22Rv1 (cell line): ENCODE measurements around the gene MORN1.

Experiments
- CTCF ChIP-seq: fragments of 450-650 bp; IDR thresholded peaks from 2 replicates; pipeline ENCODE4 v1.5.1; 2017; ENCODE audit warnings: mild to moderate bottlenecking
- ZFX ChIP-seq: fragments of 450-650 bp; IDR thresholded peaks from 2 replicates; pipeline ENCODE4 v1.6.1; 2017; ENCODE audit warnings: antibody characterized with exemption, borderline replicate concordance

DNA sequence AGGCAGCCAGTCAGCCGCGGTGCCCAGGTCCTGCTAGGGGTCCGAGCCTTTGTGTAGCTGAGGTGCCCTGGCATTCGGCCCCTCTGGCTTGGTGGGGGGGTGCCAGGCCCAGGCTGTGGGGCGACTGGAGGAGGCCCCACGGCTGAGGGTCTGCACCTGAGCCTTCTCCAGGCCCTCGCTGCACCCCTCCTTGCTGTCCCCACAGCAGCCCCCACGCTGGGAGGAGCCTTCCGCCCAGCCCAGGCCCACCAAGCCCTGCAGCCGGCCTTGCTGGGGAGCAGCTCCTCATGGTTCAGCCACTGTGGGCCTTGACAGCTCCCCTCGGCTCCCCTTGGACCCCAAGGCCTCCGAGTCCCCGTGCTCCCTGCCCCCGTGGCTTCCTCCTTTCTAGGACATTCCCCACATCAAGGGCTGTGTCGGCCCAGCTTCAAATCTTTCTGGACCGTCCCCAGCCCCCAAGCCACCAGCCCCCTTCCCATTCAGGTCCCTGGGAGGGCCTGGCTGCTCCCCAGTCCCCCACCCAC is 67.8 kb downstream of the MORN1 start:
- TF ChIP-seq CTCF (no peak), ZFX (no peak)
